GM21390 (cell line): Measurements from ENCODE around the gene RPA1.
"Not testable (repeated sequence)": the region's sequence is repeated elsewhere in the genome, so short reads cannot be mapped to it uniquely, and the experiment has no call there.

Experiments
- ATAC-seq: cut with Tn5 transposase; IDR thresholded peaks from one replicate; pipeline ENCODE4 v1.9.1; 2021; ENCODE audit not compliant: unreplicated experiment

Gene RPA1

DNA sequence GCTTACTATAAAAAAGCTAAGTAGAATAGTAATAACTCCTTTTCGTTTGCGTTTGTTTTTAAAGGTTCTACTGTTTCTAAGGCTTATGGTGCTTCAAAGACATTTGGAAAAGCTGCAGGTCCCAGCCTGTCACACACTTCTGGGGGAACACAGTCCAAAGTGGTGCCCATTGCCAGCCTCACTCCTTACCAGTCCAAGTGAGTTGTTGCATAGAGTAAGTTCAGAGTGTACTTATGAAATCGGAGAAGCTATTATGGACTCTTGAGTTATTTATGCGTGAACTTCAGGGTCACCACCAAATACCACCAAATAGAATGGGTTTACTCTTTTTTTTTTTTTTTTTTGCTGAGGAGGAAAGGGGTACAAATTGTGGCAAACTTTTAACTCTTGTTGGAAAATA, 45.8 kb downstream of the RPA1 start:
- no peak for ATAC-seq

- no peak for ATAC-seq
Observed at GRCh38 chr17:1878419-1879121, 48.8 kb downstream of the RPA1 start.

DNA sequence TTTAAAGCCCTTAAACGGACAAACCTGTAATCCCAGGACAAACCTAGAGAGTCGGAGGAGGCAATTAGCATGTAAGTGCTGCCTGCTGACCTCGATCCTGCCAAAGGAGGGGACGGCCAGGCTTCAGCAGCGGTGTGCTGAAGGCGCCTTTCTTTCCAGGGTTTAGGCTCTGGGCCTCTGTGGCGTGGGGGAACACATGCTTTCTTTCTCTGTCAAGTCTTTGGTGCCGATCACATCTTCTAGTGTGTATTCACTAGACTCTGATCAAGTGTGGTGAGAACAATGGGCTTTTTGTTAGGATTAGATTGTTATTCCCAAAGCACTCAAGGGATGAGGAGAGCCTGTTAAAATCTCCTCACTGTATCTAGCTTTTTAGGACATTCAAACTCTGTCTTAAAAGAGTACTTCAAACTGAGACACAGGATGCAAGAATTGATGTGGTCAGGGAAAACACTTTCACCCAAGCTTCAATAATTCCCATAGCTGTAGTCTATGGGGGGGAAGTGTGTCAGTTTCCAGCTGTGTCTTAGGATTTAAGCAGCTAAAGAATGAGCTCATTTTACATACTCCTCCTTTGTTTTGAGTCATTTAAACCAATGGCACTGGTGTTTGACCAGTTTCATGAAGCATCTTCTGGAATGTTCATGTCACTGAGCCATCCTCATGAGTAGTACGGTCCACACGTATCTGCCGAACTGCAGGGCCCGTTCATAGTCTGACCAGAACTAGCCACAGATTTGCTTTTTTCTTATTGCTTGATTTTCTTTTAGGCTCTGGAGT, 51.2 kb downstream of the RPA1 start:
- no peak for ATAC-seq

DNA sequence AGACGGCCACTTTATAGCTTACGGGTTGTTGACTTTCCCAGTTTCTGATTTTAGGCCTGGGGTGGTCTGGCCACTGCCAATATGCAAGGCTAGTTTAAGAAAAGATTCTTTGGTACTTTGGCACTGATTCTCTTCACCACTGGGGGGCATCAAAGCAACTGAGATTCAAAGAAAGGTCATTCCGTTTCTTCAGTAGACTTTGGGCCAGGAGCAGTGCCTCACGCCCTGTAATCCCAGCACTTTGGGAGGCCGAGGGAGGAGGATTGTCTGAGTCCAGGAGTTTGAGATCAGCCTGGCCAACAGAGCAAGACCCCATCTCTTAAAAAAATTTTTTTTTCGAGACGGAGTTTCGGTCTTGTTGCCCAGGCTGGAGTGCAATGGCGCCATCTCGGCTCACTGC, 53.0 kb downstream of the RPA1 start:
- ATAC-seq: no peak

GRCh38 chr17:1883536-1883935, 53.7 kb downstream of the RPA1 start:
- no peak for ATAC-seq

DNA sequence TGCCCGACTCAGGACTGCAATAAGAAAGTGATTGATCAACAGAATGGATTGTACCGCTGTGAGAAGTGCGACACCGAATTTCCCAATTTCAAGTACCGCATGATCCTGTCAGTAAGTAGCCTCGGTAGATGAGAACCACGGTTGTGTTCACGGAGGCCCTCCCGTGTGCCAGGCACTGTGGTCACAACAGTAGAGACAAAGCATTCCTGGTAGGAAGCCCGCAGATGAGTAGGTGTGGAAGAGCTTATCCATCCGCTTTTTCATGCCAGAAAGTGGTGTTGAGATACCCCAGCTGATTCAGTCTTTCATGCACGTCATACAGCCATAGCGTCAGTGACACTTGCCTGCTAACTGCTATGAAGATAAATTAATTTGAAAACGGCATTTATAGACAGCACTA, 58.9 kb downstream of the RPA1 start:
- ATAC-seq: no peak

- no peak for ATAC-seq
Observed at GRCh38 chr17:1890758-1891450, 61.1 kb downstream of the RPA1 start.

- ATAC-seq: no peak
Observed at GRCh38 chr17:1894753-1895339, 65.0 kb downstream of the RPA1 start.

DNA sequence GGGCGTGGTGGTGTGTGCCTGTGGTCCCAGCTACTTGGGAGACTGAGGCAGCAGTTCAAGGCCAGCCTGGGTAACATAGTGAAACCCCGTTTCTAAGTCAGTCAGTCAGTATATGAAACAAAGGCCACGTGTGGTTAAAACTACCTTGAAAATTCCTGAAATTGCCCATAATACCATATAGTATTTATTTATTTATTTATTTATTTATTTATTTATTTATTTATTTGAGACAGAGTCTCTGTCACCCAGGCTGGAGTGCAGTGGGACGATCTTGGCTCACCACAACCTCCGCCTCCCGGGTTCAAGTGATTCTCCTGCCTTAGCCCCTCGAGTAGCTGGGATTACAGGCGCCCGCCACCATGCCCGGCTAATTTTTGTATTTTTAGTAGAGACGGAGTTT, 65.7 kb downstream of the RPA1 start:
- ATAC-seq: not testable (repeated sequence)

DNA sequence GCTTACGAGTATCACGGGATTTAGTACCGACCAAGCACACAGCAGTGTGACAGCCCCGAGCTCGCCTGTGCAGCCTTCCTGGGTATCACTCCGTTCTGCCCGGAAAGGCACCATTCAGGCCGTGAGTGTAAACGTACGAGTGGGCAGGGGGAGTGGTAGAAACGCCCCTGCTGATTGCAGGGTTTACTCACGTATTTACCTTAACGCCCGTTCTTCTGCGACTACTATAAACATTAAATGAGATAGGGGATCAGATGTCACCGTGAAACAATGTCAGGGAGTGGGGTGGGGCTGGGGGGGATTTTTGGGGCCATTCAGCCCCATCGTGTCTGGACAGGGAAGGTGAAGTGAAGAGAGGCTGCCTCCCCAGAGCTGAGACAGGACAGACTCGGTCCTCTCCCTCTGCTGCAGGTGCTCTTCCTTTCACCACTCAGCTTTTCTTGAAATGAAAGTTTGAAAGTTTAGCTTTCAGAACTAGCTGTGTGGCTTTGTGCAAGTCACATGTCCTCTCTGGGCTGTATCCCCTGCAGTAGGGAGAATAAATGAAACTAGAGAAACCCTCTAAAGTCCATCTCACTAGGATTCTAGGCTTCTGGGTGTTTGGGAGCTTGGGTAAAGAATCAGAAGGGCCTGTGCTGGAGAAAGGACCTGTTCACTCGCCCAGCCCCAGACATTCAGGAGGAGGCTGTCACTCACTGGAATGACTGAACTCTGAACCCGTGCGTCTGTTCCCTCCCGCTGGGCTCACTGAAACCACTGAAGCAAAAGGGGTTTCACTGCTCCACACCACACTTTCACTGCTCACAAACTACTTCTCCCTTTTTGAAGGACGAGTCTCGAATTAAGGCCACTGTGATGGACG, 66.7 kb downstream of the RPA1 start:
- no peak for ATAC-seq

DNA sequence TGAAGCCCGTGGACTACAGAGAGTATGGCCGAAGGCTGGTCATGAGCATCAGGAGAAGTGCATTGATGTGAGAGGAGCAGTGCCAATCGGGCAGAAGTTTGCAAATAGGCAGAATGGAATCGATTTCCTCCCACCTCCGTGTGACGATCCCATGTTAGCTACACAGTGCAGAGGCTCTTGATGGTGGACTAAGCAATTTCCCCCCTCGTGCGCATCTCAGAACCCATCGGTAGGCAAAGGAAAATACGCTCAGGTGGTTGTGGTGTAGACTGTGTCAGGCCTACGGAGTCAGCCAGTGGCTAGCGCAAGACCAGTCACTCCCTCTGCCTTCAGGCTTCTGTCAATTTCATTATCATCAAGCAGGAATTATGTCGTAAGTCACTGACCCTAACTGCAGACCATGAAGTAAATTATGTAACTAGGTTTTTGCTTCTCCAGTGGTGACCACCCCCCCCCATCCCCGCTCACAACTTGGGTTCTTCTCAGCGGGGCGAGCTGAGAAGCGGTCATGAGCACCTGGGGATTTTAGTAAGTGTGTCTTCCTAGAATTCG, 67.4 kb downstream of the RPA1 start:
- ATAC-seq: no peak

DNA sequence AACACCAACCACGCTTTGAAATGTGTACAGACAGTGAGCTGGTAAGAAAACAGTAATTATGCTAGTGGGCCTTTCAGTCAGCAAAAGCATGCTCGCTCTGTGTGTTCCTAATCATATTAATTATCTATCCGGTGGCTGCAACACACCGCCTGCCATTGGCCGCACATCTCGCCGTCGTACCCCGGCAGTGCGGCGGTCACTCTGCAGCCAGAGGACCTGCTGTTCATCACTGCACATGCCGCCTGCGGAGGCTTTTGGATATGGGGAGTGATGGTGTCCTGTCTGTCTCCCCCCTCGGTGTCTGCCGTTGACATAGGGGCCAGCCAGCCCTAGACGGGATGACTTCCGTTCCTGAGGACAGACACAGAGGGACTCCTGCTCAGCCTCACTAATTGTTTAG, 68.5 kb downstream of the RPA1 start:
- no peak for ATAC-seq

GRCh38 chr17:1898872-1899271, 69.1 kb downstream of the RPA1 start:
- ATAC-seq: no peak

- no peak for ATAC-seq
Observed at GRCh38 chr17:1899403-1900000, 69.7 kb downstream of the RPA1 start.

DNA sequence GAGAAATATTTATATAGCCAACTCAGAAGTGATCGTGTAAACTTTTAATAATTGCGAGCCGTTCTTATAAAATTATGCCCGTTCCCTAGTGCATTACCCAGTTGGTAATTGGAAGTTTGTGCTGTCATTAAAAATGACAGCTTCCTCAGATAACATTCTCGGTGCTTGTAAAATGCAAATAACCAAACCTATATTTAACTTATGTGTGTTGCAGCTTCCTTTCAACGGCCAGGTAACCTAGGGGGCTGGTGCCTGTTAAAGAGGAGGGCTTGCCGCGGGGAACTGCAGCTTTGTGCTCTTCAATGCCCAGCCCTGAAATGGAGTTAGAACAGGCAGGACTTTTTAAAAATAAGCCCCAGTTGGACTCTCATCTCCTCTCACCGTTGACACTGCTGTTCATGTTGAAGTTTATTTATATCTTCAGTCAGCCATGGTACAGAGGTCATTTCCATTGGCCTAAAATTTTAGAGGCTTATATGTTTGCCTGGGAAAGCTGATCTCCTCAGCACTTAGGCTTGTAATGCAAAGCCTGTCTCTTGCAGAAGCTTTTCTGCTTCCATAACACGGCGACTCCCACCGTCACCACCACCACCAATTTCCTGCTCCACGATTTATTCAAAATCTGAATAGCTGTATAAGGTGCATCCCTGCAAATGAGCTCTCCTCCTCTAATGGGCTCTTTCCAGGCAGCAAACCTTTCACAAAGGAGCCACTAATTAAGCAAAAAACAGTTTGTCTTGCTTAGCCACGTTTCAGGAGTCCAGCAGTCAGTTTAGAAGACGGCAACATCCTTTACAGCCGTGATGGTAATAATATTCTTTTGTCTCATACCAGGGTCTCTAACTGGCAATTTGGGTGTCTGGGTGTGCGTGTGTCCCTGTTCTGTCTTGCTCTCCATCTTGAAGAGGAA, 74.7 kb downstream of the RPA1 start:
- ATAC-seq: no peak

GRCh38 chr17:1905190-1905913, 75.5 kb downstream of the RPA1 start:
- no peak for ATAC-seq

- no peak for ATAC-seq
Observed at GRCh38 chr17:1906662-1907101, 76.9 kb downstream of the RPA1 start.

- ATAC-seq: no peak
Observed at GRCh38 chr17:1907216-1907631, 77.4 kb downstream of the RPA1 start.
